Uterus (tissue), 4 donors: ENCODE measurements around the gene ARV1. TPM values are rescaled to one million over a fixed set of nuclear protein-coding genes. Genes with fewer than 3 reads are reported as not detected.
"Not testable (repeated sequence)": the region's sequence is repeated elsewhere in the genome, so short reads cannot be mapped to it uniquely, and the experiment has no call there.

ENCODE experiments used
- DNase-seq, 2 donors: peaks; one replicate each; pipeline ENCODE4 v3.0.0-alpha.2; 2019 to 2020
- H3K27ac ChIP-seq, 2 donors: fragments of 200-600 bp; sonication (generic); 1 replicate in 1 of 2; 2 replicates in 1 of 2; pipeline ENCODE4 v1.5.1; 2016 to 2018
- H3K27me3 ChIP-seq, 2 donors: fragments of 200-600 bp; sonication (generic); one replicate each; pipeline ENCODE4 v1.5.1; 2018 to 2019; ENCODE audit warnings: control low read depth in 1 of 2
- H3K36me3 ChIP-seq, 2 donors: fragments of 200-600 bp; sonication (generic); one replicate each; pipeline ENCODE4 v1.5.1; 2019; ENCODE audit warnings: control low read depth in 1 of 2
- H3K4me1 ChIP-seq, 2 donors: fragments of 200-600 bp; sonication (generic); one replicate each; pipeline ENCODE4 v1.5.1; 2018 to 2019; ENCODE audit warnings: control low read depth in 1 of 2
- H3K4me3 ChIP-seq, 2 donors: fragments of 200-600 bp; sonication (generic); 1 replicate in 1 of 2; 2 replicates in 1 of 2; pipeline ENCODE4 v1.5.1; 2018 to 2019; ENCODE audit warnings: mild to moderate bottlenecking in 1 of 2
- H3K9me3 ChIP-seq, 2 donors: fragments of 200-600 bp; sonication (generic); one replicate each; pipeline ENCODE4 v1.5.1; 2019; ENCODE audit warnings: control low read depth in 1 of 2
- POLR2A ChIP-seq, 2 donors: fragments of 450-650 bp; IDR thresholded peaks; one replicate each; pipeline ENCODE4 v1.6.1; 2016; ENCODE audit warnings: antibody characterized with exemption in 2 of 2, mild to moderate bottlenecking in 1 of 2, moderate library complexity in 1 of 2
- intact Hi-C: fragments of 100-400 bp; cut with DNase I; formaldehyde crosslinking; loops from one replicate; pipeline ENCODE4 v1.15.1; 2023; ENCODE audit warnings: low total_unique reads
- total RNA-seq, 4 donors: library from RNA; depleted of rRNA in 3 of 4; stranded (reverse); fragments of >200 nt in 3 of 4; gene quantifications; one replicate each; pipeline versions ENCODE4 v1.1.0 to v1.2.4, GENCODE V29; 2014 to 2023
- TF ChIP-seq, protein P1 (sequence below), 4 experiments: fragments of 200-600 bp in 2 of 4; fragments of 450-650 bp in 2 of 4; sonication (generic) in 2 of 4; IDR thresholded peaks; one replicate each; pipeline ENCODE4 v1.5.1; 2016 to 2019; ENCODE audit warnings: antibody characterized with exemption in 4 of 4, mild to moderate bottlenecking in 2 of 4, moderate library complexity in 1 of 4
- donor health status: DM: yes; HTN: yes; CAD: no.

The ARV1 gene
- total RNA-seq, 4 donors from 2014 or later, result 3.6 to 15.9 (median 13.5) TPM

DNA sequence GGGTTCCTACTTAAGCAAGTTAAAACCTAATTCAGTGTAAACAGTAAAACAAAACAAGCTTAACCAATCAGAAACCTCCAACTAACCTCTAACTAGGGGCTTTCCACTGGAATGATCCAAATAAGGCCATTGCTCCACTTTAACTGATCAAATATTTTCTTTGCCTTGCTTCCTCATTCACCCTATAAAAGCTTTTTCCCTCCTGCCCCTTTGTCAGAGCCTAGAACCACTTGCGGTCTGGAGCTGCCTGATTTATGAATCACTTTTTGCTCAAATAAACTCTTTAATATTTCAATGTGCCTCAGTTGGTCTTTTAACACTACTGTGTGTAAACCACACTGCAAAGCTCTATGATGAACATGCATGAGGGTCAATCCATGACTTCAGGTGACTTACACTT lies 65.7 kb downstream of the ARV1 start:
- H3K27me3 ChIP-seq, result no peaks in the 10 kb centered on the region
- H3K4me1 ChIP-seq, result no peaks in the 10 kb centered on the region
- H3K27ac ChIP-seq, result no peak overlapping the region
- peaks cover 0 to 5% of the 10 kb centered on the region in 2 donors for H3K9me3 ChIP-seq
- no peak for TF ChIP-seq POLR2A (IDR thresholded peaks at IDR 0.05)
- TF ChIP-seq, protein P1, sequence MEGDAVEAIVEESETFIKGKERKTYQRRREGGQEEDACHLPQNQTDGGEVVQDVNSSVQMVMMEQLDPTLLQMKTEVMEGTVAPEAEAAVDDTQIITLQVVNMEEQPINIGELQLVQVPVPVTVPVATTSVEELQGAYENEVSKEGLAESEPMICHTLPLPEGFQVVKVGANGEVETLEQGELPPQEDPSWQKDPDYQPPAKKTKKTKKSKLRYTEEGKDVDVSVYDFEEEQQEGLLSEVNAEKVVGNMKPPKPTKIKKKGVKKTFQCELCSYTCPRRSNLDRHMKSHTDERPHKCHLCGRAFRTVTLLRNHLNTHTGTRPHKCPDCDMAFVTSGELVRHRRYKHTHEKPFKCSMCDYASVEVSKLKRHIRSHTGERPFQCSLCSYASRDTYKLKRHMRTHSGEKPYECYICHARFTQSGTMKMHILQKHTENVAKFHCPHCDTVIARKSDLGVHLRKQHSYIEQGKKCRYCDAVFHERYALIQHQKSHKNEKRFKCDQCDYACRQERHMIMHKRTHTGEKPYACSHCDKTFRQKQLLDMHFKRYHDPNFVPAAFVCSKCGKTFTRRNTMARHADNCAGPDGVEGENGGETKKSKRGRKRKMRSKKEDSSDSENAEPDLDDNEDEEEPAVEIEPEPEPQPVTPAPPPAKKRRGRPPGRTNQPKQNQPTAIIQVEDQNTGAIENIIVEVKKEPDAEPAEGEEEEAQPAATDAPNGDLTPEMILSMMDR (IDR thresholded peaks at IDR 0.05), result no peak
- no peaks in the 10 kb centered on the region for H3K36me3 ChIP-seq
- intact Hi-C loops, result no loop called here
- no peak for DNase-seq
- no peak overlapping the region for H3K4me3 ChIP-seq

DNA sequence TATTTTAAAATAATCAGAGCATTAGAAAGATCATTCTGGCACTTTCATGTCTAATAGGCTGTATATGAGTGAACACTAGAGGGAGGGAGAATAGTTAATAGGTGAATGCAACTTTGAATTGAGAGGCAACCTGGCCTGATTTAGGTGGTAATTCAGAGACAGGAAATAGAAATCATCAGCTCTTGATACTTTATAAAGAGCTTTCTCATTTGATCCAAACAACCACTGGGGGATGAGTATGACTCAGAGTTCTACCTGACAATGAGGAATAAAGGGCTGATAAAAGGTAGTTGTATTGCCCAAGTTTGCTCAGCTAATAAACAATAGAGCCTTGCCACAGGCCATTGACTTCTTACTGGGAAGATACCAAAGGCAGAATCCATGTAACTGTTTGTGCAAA lies 66.4 kb downstream of the ARV1 start:
- Histone ChIP-seq H3K27ac (no peak overlapping the region), H3K9me3 (peaks cover 0 to 5% of the 10 kb centered on the region in 2 donors), H3K4me3 (no peak overlapping the region), H3K36me3 (no peaks in the 10 kb centered on the region), H3K27me3 (no peaks in the 10 kb centered on the region), H3K4me1 (no peaks in the 10 kb centered on the region)
- TF ChIP-seq POLR2A (IDR thresholded peaks at IDR 0.05), result no peak
- TF ChIP-seq, protein P1 (IDR thresholded peaks at IDR 0.05), result no peak
- intact Hi-C loops, result no loop called here
- no peak for DNase-seq

DNA sequence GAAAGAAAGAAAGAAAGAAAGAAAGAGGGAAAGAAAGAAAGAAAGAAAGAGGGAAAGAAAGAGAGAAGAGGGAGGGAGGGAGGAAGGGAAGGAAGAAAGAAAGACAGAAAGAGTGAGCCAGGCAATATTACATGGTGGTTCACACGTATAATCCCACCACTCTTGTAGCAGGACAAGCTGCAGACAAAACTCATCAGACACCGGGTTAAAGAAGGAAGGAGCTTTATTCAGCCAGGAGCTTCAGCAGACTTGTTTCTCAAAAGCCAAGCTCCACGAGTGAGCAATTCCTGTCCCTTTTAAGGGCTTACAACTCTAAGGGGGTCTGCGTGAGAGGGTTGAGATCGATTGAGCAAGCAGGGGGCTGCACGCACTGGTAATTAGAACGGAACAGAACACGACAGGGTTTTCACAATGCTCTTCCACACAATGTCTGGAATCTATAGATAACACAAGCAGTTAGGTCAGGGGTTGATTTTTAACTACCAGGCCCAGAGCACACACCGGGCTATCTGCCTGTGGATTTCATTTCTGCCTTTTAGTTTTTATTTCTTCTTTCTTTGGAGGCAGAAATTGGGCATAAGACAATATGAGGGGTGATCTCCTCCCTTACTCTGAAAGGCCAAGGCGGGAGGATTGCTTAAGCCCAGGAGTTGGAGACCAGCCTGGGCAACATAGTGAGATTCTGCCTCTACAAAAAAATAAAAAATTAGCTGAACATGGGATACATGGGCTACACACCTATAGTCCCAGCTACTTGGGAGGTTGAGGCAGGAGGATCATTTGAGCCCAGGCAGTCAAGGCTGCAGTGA lies 67.2 kb downstream of the ARV1 start:
- H3K27me3 ChIP-seq, DNase-seq, H3K36me3 ChIP-seq, intact Hi-C loops, H3K9me3 ChIP-seq, H3K4me3 ChIP-seq, H3K4me1 ChIP-seq, H3K27ac ChIP-seq: not testable (repeated sequence)

DNA sequence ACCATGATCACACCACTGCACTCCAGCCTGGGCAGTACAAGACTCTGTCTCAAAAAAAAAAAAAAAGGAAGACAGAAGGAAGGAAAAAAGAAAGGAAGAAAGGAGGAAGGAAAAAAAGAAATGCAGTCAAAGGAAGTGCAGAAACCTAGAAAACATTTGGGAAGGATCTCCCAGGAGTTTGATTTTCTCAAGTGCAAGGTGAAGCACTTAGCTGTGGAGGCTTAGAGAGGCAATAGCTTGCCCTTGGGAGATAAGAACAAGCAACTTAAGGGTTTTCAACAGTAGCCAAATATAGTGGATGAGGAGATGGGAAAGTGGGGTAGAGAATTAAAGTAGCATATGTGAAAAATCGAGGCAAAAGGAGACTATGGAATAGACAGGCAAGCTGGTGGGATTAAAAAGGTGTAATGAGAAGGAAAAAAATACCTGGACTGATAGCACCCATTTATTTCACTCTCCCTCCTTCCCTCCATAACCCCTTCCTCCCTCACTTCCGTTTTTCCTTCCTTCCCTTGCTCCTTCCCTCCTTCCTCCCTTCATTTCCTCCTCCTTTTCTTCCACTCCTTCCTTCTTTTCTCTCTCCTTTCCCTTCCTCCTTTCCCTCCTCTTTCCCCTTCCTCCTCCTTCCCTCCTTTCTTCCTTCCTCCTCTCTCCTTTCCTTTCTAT lies 68.0 kb downstream of the ARV1 start:
- Histone ChIP-seq H3K4me1 (no peaks in the 10 kb centered on the region), H3K4me3 (no peak overlapping the region), H3K27me3 (no peaks in the 10 kb centered on the region), H3K9me3 (peaks cover 0 to 5% of the 10 kb centered on the region in 2 donors), H3K36me3 (no peaks in the 10 kb centered on the region), H3K27ac (no peak overlapping the region)
- intact Hi-C loops, result no loop called here
- TF ChIP-seq, protein P1 (IDR thresholded peaks at IDR 0.05), result no peak
- TF ChIP-seq POLR2A (IDR thresholded peaks at IDR 0.05), result no peak
- no peak for DNase-seq

DNA sequence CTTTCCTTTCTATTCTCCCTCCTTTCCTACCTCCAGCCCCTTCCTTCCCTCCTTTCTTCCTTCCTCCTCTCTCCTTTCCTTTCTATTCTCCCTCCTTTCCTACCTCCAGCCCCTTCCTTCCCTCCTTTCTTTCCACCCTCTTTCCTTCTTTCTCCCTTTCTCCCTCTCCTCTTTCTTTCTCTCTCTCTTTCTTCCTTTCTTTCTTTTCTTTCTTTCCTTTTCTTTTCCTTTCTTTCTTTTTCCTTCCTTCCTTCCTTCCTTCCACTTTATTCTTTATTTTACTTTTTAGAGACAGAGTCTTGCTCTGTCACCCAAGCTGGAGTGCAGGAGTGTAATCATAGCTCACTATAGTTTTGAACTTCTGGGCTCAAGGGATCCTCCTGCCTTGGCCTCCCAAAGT lies 68.6 kb downstream of the ARV1 start:
- H3K9me3 ChIP-seq, H3K27ac ChIP-seq, H3K36me3 ChIP-seq, intact Hi-C loops, H3K27me3 ChIP-seq, DNase-seq, H3K4me1 ChIP-seq, H3K4me3 ChIP-seq: not testable (repeated sequence)

DNA sequence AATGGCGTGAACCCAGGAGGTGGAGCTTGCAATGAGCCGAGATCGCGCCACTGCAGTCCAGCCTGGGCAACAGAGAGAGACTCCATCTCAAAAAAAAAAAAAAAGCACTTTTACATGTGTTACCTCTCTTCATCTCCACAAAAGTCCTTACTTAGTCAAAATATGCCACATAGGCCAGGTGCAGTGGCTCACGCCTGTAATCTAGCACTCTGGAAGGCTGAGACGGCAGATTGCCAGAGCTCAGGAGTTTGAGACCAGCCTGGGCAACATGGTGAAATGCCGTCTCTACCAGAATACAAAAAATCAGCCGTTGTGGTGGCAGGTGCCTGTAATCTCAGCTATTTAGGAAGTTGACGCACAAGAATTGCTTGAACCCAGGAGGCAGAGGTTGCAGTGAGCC lies 69.5 kb downstream of the ARV1 start:
- H3K4me3 ChIP-seq, intact Hi-C loops, DNase-seq, H3K27ac ChIP-seq, H3K9me3 ChIP-seq, H3K36me3 ChIP-seq, H3K4me1 ChIP-seq, H3K27me3 ChIP-seq: not testable (repeated sequence)
